GOT3 (cell line): ENCODE results near the gene VAPA.

ENCODE experiments used
- DNase-seq: peaks from one replicate; lab custom pipeline; 2025; ENCODE audit warnings: mixed read lengths; lab: John Stamatoyannopoulos, UW

VAPA gene

DNA sequence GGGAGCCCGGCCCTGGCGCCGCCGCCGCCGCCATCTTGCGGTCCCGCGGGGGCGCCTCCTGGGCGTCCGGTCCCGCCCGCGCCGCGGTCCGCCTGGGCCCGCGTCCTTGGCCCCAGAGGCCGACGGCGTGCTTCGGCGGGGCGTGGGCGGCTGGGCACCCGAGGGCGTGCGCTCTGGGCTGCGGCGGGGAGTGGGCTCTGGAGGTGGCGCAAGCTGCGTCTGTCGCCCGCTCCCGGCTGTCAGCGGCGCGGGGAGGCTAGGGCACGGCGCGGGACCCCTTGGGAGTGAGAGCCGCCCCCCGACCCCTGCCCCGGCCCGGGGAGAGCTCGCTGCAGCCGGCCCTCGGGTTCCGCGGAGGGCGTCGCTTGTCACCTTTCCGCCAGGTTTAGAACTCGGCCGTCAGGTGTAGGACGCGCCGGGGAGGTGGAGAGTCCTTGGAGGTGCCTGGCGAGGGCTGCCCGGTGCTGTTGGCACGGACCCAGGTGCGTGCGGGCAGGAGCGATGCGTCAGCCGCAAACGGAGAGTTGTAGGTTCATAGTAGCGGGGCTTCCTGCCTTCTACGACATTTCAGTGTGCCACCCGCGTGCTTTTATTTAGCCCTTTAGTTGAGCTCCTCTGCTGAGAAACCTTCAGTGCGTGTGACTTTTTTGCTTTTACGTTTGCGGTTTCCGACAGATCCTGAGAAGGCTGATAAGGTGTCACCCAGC lies 921 bp downstream of the VAPA start:
- DNase-seq: no peak

DNA sequence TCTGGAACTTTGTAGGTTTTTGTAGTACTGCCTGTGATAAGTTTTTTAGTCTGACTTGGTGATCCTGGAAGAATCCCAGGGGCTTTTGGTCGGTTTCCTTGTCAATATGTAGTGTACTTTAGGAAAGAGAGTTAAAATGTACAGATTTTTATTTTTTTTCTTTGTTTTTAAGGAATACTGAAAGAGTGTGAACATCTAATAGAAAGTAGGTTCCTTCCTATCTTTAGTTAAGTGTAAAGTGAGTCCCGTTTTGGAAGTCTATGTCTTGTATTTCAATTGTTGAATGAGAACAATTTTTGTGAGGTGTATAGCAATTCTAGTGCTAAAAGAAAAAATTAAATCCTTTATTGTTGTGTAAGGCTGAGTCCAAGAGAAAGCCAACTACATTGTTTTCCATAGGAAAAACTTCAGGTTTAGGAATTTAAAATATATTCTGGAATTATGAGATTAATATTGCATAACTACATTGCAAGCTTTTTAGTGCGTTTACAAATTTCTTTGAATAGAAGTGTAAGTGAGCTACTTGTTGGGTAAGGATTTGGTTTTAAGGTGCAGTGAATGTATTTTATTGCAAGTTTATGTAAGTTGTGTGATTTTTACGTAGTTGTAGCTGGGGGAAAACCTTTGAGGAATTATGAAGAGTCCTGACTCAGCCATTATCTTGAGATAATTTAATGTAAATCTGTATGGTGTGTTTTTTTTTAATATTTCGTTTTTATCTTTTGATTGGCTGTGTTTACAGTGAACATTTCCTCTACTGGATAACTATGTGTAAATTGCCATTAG lies 1.7 kb downstream of the VAPA start:
- DNase-seq: no peak

DNA sequence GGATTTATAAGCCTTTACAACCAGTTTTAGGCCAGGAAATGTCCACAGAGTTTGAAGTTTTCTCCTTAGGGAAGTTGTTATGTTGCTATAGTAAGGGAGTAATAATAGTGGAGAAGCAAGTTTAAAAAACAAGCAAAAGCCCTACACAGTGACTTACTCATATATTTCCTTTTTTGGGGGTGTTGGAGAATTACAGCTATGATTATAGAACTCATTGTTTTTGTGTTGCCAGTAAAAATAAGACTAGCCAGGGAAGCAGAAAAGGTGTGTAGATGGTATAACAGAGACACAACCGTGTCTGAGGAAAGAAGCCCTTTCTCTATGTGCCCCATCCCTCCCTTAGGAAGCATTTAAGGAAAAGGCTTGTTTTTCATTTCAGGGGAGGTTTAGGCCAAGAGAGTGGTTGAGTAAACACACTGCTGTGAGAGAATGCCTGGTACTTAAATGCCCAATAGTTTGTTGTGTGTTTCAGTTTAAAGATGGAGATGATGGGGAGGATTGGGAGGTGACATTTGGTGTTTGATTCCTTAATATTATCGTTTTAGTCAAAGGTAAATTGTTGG lies 2.3 kb downstream of the VAPA start:
- DNase-seq: no peak

DNA sequence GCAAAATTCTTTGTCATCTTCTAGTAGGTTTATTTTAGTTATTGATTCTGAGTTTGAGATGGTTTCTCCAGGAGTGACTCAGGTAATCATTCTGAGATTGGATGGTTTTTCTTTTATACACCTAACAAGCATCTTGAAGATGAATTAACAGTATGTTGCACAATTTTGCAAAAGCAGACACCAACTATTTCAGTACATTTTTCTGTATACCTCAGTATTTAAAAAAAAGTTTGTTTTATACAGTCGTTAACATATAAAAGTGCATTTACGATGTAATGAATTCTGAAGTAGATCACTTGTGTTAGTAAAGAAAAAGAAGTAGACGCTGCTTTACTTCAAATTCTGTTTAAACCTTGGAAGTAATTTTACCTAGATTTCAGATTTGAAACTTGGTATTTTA lies 3.0 kb downstream of the VAPA start:
- no peak for DNase-seq

DNA sequence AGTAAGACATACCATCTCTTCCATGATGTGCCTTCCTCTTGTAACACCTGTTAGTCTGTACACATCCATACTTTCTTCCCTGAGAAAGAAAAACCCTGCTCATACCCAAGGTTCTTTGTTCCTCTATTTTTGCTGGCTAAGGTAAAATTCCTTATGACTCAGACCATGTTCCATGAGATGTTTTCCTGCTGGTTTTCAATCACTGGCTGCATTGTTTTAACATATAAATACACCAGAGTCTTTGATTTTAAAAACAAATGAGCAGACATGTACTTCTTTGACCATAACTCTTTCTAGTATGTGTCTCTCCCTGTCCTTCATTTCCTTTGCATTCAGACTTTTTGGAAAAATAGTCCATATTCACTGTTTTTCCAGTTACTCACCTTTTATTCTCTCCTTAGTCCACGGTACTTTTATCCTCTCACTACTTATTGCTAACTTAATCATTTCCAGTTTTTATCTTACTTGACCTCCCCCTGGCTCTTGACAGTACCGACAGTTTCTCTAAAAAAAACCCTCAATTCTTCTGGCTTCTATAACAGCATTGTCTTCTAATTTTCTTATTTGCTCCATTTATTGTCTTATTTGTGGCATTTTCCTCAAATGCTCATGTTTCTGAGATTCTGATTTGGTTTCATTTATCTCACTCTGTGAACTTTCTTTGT lies 4.3 kb downstream of the VAPA start:
- no peak for DNase-seq

DNA sequence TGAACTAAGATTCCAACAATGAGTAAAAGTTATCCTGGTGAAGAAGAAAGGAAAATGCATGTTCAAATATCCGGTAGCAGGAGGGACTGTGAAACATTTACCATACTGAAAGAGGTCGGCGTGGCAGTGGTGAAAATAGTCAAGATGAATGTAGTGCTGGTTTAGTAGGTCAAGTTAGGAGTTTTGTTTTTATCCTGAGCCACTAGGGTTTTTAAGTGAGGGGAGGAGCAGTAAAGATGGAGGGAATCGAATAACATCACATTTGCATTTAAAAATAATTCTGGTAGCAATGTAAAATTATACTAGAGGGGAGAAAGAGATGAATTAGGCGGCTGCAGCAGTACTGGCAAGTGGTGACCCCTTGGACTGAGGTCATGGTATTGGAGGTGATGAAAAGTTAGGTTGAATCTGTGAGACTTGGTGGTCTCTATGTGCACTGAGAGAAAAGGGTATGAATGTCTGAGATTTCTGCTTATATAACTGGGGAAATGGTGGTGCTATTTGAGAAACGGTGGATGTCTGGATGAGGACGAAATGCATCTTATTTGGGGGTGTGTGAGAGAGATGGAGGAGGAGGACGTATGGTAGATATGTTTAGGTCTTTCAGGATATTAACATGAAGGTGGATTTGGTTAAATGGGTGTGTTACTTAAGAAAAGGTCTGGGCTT lies 5.9 kb downstream of the VAPA start:
- DNase-seq: no peak

DNA sequence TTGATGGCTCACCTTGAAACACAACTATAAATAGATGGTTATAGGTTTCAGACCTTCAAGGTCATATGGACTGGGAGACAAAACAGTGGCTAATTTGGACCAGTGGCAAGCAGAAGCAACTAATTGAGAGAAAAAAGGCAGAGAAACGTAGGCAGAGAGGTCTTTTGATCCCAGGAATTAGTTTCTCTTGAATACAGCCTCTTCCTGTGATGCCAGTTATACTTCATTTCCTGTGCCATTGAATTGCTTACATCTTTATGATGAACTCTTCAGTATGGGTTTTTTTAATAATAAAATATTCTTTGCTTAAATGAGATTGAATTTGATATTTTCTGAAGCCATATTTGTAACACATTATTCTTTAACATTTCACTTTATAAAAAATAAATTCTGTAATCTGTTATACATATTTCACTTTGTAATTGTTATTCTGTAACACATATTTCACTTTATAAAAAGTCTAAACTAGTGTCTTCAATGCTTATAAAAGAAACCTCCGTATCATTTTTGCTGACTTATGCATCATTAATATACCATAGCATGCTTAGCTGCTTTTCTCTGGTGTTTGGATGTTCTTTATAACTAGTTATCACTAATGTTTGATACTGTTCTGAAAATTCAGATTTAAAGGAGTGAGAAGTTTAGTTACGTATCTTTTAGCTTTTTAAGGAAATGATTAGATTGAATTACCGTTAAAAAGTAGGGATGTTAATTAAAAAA lies 8.9 kb downstream of the VAPA start:
- DNase-seq: no peak

DNA sequence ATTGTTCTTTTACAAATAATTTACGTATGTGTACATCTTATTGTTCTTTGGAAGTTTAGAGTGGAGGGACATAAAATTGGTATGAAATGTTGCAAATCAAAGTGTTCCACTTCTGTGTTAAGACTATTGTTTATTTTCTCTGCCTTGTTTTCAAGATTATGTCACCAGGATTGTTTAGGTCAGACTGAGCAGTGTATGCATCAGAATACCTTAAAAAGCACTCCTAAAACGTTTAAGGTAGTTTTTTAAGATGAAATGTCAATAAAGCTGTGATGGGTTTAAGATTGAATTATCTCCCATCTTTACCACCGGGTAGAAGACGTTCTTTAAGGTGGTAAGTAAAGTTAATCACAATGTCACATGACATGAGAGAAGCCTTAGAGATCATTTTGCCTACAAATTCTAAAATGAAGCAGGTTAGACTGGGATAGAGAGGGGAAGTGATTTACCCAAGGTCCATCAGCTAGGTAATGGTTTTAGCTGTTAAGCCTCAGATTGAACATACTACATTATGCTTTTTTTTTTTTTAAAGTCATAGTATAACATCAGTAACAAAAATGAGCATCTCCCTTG lies 10.6 kb downstream of the VAPA start:
- DNase-seq: no peak

DNA sequence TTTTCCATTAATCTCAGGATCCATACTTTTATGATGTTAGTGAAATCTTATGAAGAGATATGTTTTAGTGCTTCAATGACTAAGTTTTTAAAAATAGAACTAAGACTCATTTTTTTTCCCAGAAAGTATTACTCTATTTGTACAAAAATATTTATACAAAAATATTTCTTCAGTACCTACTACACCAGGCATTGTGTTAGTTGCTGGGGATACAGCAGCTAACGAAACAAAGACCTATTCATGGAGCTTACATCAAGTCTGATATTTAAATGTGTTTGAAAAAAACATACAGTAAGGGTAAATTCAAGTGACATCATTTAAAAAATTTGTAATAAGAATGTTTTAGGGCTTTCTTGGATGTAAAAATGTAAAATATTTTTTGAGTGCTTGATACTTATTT lies 11.6 kb downstream of the VAPA start:
- DNase-seq: no peak

DNA sequence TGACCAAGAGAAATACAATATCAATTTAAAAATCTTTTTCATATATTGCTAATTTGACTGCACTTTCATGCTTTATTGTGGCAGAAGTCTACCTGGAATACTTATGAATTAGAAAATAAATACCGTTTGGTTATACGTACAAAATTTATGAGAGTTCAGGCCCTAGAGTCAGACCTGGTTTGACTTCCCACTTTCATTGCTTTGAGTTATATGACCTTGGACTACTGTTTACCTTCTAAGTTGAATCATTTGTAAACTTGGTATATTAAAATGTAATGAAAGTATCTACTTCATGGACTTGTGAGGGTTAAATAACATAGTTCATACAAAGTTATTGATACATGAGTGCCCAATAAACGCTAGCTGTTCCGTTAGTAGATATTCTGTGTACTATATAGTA lies 12.0 kb downstream of the VAPA start:
- no peak for DNase-seq

DNA sequence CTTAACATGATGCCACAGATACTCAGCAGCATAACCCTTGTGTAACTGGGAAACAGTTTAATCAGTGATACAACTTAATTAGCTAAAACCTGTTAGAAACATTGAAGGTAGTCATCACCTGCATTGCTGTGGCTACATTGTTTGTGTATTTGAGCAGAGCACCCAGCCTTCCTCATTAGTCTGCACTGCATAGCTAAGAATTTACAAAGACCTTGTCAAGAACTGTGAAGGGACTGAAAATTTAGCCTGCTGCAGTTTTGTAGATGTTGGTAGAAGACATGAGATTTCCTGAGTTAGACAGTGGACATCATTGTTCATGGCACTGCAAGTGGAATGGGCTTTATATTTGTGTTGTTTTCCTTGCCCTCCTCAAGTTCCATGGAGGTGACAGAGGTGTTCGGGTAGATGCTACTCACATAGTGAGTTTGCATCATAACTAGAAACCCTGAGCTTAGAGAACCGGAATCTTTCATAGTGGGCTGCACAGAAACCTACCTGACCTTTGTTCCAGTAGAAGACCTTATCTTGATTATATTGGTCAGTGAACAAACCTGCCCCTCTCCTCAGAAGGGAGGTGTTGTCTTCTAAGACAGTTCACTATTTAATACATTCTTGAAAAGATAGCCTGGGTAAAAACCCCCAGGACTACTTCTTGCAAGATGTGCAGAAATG lies 12.5 kb downstream of the VAPA start:
- DNase-seq: no peak

DNA sequence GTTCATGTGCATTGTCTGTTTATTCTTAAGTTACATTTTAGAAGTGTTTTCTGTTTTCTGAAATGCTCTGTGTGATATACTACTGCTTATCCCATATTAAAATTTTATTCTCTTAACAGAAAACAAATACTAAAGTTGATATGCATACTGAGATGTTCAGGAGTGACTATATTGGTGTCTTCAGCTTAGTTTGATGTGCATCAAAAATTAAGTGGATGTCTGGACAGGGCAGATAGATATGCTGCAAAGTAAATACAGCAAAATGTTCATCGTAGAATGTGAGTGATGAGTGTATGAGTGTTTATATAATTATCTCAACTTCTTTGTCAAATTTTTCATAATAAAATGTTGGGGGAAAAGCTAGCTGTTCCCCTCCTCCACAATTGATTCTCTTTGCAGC lies 13.2 kb downstream of the VAPA start:
- no peak for DNase-seq

DNA sequence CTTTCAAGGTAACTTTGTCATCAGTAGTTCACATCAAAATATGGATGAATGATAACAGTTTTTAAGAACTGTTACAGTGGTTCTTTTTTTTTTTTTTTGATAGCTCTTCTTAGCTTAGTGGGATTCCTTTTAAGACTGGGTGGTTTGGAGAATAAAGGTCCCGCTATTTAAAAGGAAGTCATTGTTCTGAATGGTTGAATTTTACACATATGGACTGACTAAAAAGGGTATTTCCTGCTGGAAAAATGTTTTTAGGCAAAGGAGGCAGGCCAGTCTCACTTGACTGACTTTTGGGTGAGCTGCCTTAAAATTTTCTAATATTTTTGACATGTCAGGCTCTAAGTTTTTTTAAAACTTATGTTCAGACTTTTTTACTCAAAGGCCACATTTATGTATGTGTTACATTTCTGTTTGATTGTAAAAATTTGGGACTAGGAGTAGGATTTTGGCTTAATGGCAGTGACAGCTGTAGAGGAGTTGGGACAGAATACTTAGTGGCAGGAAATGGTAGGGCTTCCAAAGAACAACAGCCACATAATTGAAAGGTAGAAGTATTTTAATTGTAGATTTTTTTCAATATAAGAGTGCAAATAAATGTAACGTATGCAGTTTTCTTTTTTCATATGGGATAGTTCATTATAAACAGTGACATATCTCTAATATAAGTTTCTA lies 13.7 kb downstream of the VAPA start:
- DNase-seq: no peak

DNA sequence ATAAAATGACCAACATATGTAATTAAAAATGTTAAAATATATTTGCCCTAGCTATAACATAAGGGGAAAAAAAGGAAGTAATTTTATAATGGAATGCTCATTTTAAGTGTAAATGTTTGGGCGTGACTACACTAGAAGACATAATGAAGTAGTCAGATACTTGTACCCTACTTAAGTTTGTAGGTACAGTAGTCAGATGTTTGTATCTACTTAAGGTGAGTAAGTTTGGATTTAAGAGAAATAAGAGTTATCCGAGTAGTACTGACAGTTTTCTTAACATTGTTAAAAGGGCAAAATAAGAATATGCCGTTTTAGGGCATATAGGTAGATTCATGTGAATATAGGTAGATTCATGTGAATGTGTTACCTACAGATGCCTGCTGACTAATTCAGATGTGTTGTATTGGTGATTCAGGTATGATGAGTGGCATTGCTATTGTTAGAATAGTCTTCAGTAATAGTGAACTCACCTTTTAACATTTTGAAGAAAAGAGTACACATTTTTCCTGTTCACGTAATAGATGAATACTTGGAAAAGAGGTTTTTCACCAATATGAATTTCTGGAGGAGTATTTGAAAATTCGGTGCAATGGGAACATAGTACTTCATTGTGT lies 14.9 kb downstream of the VAPA start:
- DNase-seq: no peak

DNA sequence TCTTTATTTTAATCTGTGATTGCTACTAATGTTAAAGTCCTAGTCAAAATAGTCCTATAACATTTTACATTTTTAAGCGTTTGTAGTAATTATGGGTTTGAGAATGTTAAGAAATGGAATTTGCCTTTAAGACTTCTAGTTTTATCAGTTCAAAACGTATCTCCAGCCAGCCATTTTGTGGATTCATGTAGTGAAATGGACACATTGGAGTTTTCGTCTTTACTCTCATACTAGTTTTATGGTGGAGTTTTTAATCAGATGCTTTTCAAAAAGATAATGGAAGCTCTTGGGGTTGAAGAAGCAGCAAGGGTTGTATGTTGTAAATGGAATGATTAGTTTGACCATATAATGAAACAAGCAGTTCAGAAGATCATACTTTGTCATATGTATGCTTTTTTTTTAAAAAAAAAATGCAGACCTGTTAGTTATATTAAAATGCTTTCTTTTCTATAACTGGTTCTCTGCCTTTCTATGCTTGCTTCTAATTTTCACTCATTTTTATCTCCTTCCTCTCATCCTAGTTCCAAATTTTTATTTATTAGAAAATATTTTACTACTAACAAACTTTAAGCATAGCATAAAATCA lies 16.6 kb downstream of the VAPA start:
- DNase-seq: no peak

DNA sequence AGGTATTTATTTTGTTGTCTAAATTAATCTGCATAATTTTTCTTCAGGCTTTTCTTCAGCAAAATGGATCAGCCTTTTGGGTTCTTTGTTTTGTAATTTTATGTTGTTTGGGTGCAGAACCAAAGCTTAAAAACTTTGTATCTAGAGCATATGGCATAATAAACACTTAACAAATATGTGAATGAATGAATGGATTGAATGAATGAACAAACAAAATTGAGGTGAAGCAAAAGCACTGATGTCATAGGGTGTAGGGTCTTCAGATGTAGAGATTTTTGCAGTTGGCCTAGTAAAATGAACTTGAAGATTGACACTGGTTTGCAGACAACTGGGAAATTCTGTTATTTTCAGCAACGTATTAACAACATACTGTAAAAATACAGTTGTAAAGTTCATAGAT lies 17.3 kb downstream of the VAPA start:
- no peak for DNase-seq

DNA sequence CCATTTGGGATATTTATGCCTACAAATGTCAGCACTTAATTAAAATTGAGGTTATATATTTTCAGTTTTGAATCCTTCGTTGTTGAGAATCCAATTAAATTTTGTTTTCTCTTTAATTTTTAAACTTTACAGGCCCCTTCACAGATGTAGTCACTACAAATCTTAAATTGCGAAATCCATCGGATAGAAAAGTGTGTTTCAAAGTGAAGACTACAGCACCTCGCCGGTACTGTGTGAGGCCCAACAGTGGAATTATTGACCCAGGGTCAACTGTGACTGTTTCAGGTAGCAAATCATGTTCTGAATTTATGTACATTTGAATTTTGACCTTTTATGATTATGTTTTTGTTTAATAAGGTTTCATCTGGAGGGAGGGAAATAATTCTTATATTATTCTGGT lies 17.9 kb downstream of the VAPA start:
- DNase-seq: no peak

DNA sequence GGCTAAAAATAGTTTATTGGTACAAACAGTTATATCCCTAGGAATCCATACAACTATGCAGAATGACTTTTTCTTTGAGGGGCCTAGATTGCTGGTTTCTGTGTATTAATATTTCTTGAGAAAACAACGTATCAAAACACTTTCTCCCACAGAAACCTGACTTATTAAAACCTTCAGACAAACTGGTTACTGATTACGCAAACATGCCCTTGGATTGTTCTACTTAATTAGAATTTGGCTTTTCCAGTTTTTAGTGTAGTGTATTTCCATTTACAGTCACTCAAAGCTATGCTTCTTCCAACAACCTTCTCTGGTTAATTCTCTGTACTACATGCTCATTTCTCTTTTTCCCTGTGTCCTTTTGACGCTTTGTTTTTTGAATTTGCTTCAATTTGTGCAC lies 20.0 kb downstream of the VAPA start:
- no peak for DNase-seq

DNA sequence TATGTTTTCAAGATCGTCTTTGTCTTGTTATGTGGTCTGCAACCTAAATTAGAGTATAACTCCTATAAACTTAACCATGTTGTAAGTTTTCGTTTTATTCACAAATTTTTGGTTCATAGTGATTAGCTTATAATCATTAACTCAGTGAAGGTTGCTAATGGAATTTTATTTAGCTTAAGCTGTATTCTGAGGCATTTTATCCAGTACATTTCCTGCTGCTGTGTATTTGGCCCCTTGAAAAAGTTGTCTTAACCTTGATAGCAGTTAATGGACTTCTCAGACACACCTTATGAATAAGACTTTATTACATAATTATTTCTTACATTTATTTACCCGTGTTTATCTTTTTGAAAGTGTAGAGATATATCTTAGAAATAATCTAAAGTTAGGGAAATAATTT lies 20.5 kb downstream of the VAPA start:
- no peak for DNase-seq
